Measurements from ENCODE around the gene EGF.

Gene EGF

GRCh38 chr4:109990261-109991257, 77.9 kb downstream of the EGF start:
- Histone ChIP-seq H2BK5ac (ENCODE audit: low read length) (no peak overlapping the region), H3K27me3 (ENCODE audit: control insufficient read depth in 3 of 3, insufficient read depth in 3 of 3, low read depth in 1 of 3, low read length in 3 of 3) (no peaks in the 10 kb centered on the region), H3K4ac (ENCODE audit: low read length) (no peak overlapping the region), H2AK5ac (ENCODE audit: low read depth, low read length) (no peak overlapping the region), H4K8ac (ENCODE audit: low read depth, low read length) (no peak overlapping the region), H3K27ac (replicated peaks; ENCODE audit: low read length) (no peak overlapping the region), H2BK15ac (ENCODE audit: low read length) (no peak overlapping the region), H3K23ac (ENCODE audit: low read depth, low read length, poor library complexity) (no peak overlapping the region), H3K4me3 (ENCODE audit: low read length in 2 of 2) (no peak overlapping the region), H3K14ac (ENCODE audit: low read length) (no peak overlapping the region), H2AFZ (ENCODE audit: low read length) (no peak overlapping the region), H2BK120ac (ENCODE audit: low read depth, low read length) (no peak overlapping the region), H3K4me2 (ENCODE audit: insufficient read depth, low read length, poor library complexity, severe bottlenecking) (no peak overlapping the region), H3K18ac (ENCODE audit: low read length) (no peak overlapping the region), H2BK12ac (ENCODE audit: low read length) (no peak overlapping the region), H3K9me3 (replicated peaks in 1 of 2; ENCODE audit: control insufficient read depth in 2 of 2, insufficient read depth in 1 of 2, low read depth in 1 of 2, low read length in 2 of 2) (no peaks in the 10 kb centered on the region), H4K91ac (ENCODE audit: low read depth, low read length, poor library complexity) (no peak overlapping the region), H3K79me1 (ENCODE audit: low read depth, low read length) (no peaks in the 10 kb centered on the region), H3K4me1 (ENCODE audit: control insufficient read depth in 2 of 2, insufficient read depth in 1 of 2, low read depth in 1 of 2, low read length in 2 of 2) (no peaks in the 10 kb centered on the region), H3K9ac (ENCODE audit: low read depth, low read length, poor library complexity) (no peak overlapping the region), H3K36me3 (replicated peaks in 1 of 2; ENCODE audit: control insufficient read depth in 2 of 2, insufficient read depth in 2 of 2, low read length in 2 of 2) (peaks cover 0 to 2% of the 10 kb centered on the region in 2 donors)
- DNase-seq (ENCODE audit: low spot score) = no peak
- no CpG with 5 or more reads among the region's 5 CpGs for WGBS, 2 donors (ENCODE audit: extremely low coverage in 2 of 2, insufficient read length in 2 of 2, insufficient replicate concordance in 1 of 2)

DNA sequence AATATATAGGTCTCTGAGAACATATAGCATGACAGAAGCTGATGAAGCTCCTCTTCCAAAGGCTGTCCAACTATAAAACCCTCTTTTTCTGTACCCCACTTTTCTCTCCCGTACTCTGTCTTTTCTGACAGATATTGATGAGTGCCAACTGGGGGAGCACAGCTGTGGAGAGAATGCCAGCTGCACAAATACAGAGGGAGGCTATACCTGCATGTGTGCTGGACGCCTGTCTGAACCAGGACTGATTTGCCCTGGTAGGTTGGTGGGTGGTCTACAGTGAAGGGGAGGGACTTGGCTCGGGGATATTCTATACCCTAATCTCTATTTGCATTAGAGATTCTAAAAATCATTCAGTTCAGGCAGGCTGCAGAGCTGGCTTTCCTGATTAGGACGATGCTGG, 80.4 kb downstream of the EGF start:
- Histone ChIP-seq H2AK5ac (ENCODE audit: low read depth, low read length) (no peak overlapping the region), H3K9me3 (replicated peaks in 1 of 2; ENCODE audit: control insufficient read depth in 2 of 2, insufficient read depth in 1 of 2, low read depth in 1 of 2, low read length in 2 of 2) (no peaks in the 10 kb centered on the region), H3K27me3 (ENCODE audit: control insufficient read depth in 3 of 3, insufficient read depth in 3 of 3, low read depth in 1 of 3, low read length in 3 of 3) (no peaks in the 10 kb centered on the region), H2BK12ac (ENCODE audit: low read length) (no peak overlapping the region), H2BK5ac (ENCODE audit: low read length) (no peak overlapping the region), H4K91ac (ENCODE audit: low read depth, low read length, poor library complexity) (no peak overlapping the region), H3K9ac (ENCODE audit: low read depth, low read length, poor library complexity) (no peak overlapping the region), H2BK15ac (ENCODE audit: low read length) (no peak overlapping the region), H3K4me1 (ENCODE audit: control insufficient read depth in 2 of 2, insufficient read depth in 1 of 2, low read depth in 1 of 2, low read length in 2 of 2) (no peaks in the 10 kb centered on the region), H3K27ac (replicated peaks; ENCODE audit: low read length) (no peak overlapping the region), H3K4ac (ENCODE audit: low read length) (no peak overlapping the region), H2AFZ (ENCODE audit: low read length) (no peak overlapping the region), H3K4me3 (ENCODE audit: low read length in 2 of 2) (no peak overlapping the region), H3K79me1 (ENCODE audit: low read depth, low read length) (no peaks in the 10 kb centered on the region), H3K18ac (ENCODE audit: low read length) (no peak overlapping the region), H2BK120ac (ENCODE audit: low read depth, low read length) (no peak overlapping the region), H4K8ac (ENCODE audit: low read depth, low read length) (no peak overlapping the region), H3K36me3 (replicated peaks in 1 of 2; ENCODE audit: control insufficient read depth in 2 of 2, insufficient read depth in 2 of 2, low read length in 2 of 2) (no peaks in the 10 kb centered on the region), H3K4me2 (ENCODE audit: insufficient read depth, low read length, poor library complexity, severe bottlenecking) (no peak overlapping the region), H3K23ac (ENCODE audit: low read depth, low read length, poor library complexity) (no peak overlapping the region), H3K14ac (ENCODE audit: low read length) (no peak overlapping the region)
- DNase-seq (ENCODE audit: low spot score) = no peak
- no CpG with 5 or more reads among the region's 4 CpGs for WGBS, 2 donors (ENCODE audit: extremely low coverage in 2 of 2, insufficient read length in 2 of 2, insufficient replicate concordance in 1 of 2)

GRCh38 chr4:109994415-109994827, 81.7 kb downstream of the EGF start:
- H2BK15ac ChIP-seq (ENCODE audit: low read length) = no peak overlapping the region
- no CpG with 5 or more reads among the region's 4 CpGs for WGBS, 2 donors (ENCODE audit: extremely low coverage in 2 of 2, insufficient read length in 2 of 2, insufficient replicate concordance in 1 of 2)

DNA sequence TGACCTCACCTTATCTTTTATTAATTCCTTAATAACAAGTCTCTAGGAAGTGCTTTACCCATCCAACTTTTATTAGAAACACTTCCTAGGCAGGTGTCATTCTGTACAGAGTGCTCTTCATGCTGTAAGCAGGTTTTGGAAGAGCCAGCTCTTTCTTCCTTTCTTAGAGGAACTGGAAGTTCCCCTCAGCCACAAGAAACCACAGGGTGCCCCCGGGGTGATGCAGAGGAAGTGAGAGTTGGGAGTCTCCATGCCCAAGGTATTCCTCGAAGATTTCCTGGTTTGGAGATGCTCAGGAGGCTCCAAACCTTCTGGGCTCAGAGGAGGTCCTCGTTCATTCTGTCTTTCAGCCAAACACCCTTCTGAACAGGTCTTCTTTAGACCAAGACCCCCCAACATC, 83.8 kb downstream of the EGF start:
- Histone ChIP-seq H2AK5ac (ENCODE audit: low read depth, low read length) (no peak overlapping the region), H3K4me1 (ENCODE audit: control insufficient read depth in 2 of 2, insufficient read depth in 1 of 2, low read depth in 1 of 2, low read length in 2 of 2) (no peaks in the 10 kb centered on the region), H2BK15ac (ENCODE audit: low read length) (no peak overlapping the region), H3K9ac (ENCODE audit: low read depth, low read length, poor library complexity) (no peak overlapping the region), H2BK12ac (ENCODE audit: low read length) (no peak overlapping the region), H3K18ac (ENCODE audit: low read length) (no peak overlapping the region), H3K36me3 (replicated peaks in 1 of 2; ENCODE audit: control insufficient read depth in 2 of 2, insufficient read depth in 2 of 2, low read length in 2 of 2) (no peaks in the 10 kb centered on the region), H3K4me2 (ENCODE audit: insufficient read depth, low read length, poor library complexity, severe bottlenecking) (no peak overlapping the region), H4K91ac (ENCODE audit: low read depth, low read length, poor library complexity) (no peak overlapping the region), H3K4ac (ENCODE audit: low read length) (no peak overlapping the region), H3K79me1 (ENCODE audit: low read depth, low read length) (no peaks in the 10 kb centered on the region), H3K9me3 (replicated peaks in 1 of 2; ENCODE audit: control insufficient read depth in 2 of 2, insufficient read depth in 1 of 2, low read depth in 1 of 2, low read length in 2 of 2) (no peaks in the 10 kb centered on the region), H2AFZ (ENCODE audit: low read length) (no peak overlapping the region), H4K8ac (ENCODE audit: low read depth, low read length) (no peak overlapping the region), H3K4me3 (ENCODE audit: low read length in 2 of 2) (no peak overlapping the region), H3K14ac (ENCODE audit: low read length) (no peak overlapping the region), H3K27me3 (ENCODE audit: control insufficient read depth in 3 of 3, insufficient read depth in 3 of 3, low read depth in 1 of 3, low read length in 3 of 3) (no peaks in the 10 kb centered on the region), H2BK120ac (ENCODE audit: low read depth, low read length) (no peak overlapping the region), H3K23ac (ENCODE audit: low read depth, low read length, poor library complexity) (no peak overlapping the region), H2BK5ac (ENCODE audit: low read length) (no peak overlapping the region), H3K27ac (replicated peaks; ENCODE audit: low read length) (no peak overlapping the region)
- no CpG with 5 or more reads among the region's 3 CpGs for WGBS, 2 donors (ENCODE audit: extremely low coverage in 2 of 2, insufficient read length in 2 of 2, insufficient replicate concordance in 1 of 2)
- DNase-seq (ENCODE audit: low spot score) = no peak

More at GRCh38 chr4:109994415-109994827, 81.7 kb downstream of the EGF start:
- Histone ChIP-seq H3K23ac (ENCODE audit: low read depth, low read length, poor library complexity) (no peak overlapping the region), H2BK12ac (ENCODE audit: low read length) (no peak overlapping the region), H3K9me3 (replicated peaks in 1 of 2; ENCODE audit: control insufficient read depth in 2 of 2, insufficient read depth in 1 of 2, low read depth in 1 of 2, low read length in 2 of 2) (no peaks in the 10 kb centered on the region), H3K4me2 (ENCODE audit: insufficient read depth, low read length, poor library complexity, severe bottlenecking) (no peak overlapping the region), H4K8ac (ENCODE audit: low read depth, low read length) (no peak overlapping the region), H3K4ac (ENCODE audit: low read length) (no peak overlapping the region), H3K4me1 (ENCODE audit: control insufficient read depth in 2 of 2, insufficient read depth in 1 of 2, low read depth in 1 of 2, low read length in 2 of 2) (no peaks in the 10 kb centered on the region), H3K4me3 (ENCODE audit: low read length in 2 of 2) (no peak overlapping the region), H2BK120ac (ENCODE audit: low read depth, low read length) (no peak overlapping the region), H3K36me3 (replicated peaks in 1 of 2; ENCODE audit: control insufficient read depth in 2 of 2, insufficient read depth in 2 of 2, low read length in 2 of 2) (no peaks in the 10 kb centered on the region), H3K9ac (ENCODE audit: low read depth, low read length, poor library complexity) (no peak overlapping the region), H3K18ac (ENCODE audit: low read length) (no peak overlapping the region), H2AFZ (ENCODE audit: low read length) (no peak overlapping the region), H2BK5ac (ENCODE audit: low read length) (no peak overlapping the region), H3K27me3 (ENCODE audit: control insufficient read depth in 3 of 3, insufficient read depth in 3 of 3, low read depth in 1 of 3, low read length in 3 of 3) (no peaks in the 10 kb centered on the region), H3K79me1 (ENCODE audit: low read depth, low read length) (no peaks in the 10 kb centered on the region), H2AK5ac (ENCODE audit: low read depth, low read length) (no peak overlapping the region), H3K27ac (replicated peaks; ENCODE audit: low read length) (no peak overlapping the region), H3K14ac (ENCODE audit: low read length) (no peak overlapping the region), H4K91ac (ENCODE audit: low read depth, low read length, poor library complexity) (no peak overlapping the region)
- DNase-seq (ENCODE audit: low spot score) = no peak
